Measurements from ENCODE around the gene AUP1.

AUP1 gene

DNA sequence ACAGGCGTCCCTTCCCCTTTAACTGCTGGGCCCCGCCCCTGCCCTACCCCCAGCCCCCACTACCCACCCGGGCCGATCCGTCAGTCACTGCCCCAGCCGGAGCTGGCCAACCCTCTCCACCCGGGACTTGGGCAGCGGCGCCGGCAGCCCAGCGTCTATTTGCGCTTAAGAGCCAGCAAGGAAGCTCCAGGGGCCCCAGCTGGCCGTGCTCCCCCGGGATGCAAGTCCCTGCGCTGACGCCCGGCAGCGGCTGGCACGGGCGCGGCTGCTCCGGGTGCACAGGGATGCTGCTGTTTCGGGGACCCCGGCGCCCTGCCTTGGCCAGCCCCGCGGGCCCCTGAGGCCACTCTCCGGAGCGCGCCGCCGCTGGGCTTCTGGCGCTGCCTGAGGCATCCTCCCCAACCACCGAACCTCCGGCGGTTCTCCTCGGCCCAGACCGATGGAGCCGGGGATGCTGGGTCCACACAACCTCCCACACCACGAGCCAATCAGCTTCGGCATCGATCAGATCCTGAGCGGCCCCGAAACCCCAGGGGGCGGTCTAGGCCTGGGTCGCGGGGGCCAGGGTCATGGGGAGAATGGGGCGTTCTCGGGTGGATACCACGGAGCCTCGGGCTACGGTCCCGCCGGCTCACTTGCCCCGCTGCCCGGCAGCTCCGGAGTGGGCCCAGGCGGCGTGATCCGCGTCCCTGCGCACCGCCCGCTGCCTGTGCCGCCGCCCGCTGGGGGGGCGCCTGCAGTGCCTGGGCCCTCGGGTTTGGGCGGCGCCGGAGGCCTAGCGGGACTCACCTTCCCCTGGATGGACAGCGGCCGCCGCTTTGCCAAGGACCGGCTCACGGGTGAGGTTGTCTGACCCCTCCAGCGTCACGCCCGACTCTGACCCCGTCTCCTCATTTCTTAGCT, 14.9 kb downstream of the AUP1 start, which contains the start of gene TLX2:
TSS of gene TLX2 (plus strand) at position 83 of the 903 bp plus-strand sequence. CDS start at position 440, 357 bp downstream.
- DNase-seq (ENCODE audit: low read depth in 2 of 2) = no peak

DNA sequence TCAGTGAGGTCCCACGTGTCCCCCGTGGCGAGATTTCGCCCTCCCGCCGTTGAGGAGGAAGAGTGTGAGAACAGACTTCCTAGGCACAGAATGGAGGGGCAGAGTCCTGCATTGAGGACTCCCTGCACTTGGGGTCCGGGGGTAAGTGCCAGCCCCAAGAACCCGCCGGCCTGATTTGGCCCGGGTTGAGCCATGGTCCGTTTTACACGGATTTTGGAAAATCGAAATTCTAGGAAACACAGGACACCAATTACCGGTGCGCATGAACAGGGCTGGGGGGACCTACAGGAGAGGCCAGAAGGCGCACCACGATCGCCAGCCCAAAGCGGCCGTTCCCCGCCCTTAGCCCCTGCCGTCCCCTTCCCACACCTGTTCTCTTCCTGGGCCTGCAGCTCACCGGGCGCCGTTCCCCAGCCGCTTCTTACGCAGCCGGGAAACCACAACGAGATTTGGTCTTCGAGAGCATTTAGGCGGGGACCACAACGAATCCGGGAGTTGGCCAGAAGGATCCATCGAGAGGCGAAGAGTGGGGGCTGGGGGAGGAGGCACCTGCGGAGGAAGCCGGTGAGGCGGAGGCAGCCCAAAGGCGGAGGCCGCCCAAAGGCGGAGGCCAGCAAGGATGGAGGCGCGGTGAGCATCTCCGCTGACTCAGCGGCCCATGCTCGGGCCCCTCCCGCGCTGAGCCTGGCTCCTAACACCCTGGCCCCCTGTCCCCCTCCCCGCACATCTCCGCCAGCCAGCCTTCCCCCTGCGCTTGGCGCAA, 15.7 kb downstream of the AUP1 start:
- DNase-seq (ENCODE audit: low read depth in 2 of 2) = no peak

DNA sequence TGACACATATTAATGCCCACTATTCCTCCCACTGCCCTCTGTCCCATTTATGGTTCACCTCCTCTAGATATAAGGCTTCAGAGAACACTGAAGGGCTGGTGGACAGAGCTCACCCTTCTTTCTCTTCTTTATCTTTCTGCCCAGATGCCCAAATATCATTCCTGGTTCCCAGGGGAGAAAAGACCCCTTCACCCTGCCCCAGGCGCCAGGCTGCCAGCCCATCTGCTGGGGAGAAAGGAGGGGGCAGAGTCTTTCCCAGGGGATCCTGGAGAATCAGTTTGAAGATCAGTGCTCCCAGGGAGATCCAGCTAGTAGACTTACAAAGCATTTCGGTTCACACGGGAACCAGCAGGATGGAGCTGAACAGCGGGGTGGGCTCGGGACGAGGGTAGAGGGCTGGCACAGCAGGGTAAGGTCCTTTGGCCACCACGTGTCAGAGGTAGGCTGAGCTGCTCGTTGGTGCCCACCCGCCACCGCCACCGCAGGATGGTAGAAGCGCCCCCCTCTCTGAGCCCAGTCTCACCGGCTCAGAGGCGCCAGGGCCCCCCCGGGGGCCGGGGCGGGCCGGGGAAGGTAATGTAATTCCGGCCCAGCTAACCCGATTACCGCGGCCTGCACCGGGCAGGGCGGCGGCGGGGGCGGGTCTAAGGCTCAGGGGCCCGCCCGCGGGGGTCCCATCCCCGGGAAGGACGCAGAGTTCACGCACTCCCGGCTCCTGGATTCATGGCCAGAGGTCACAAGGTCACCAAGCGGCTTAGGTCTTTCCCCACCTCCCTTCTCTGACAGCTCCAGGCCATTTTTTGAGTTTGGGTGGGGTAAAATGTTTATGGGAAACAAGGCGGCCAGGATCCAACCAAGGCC, 16.5 kb downstream of the AUP1 start:
- no peak for DNase-seq (ENCODE audit: low read depth in 2 of 2)

DNA sequence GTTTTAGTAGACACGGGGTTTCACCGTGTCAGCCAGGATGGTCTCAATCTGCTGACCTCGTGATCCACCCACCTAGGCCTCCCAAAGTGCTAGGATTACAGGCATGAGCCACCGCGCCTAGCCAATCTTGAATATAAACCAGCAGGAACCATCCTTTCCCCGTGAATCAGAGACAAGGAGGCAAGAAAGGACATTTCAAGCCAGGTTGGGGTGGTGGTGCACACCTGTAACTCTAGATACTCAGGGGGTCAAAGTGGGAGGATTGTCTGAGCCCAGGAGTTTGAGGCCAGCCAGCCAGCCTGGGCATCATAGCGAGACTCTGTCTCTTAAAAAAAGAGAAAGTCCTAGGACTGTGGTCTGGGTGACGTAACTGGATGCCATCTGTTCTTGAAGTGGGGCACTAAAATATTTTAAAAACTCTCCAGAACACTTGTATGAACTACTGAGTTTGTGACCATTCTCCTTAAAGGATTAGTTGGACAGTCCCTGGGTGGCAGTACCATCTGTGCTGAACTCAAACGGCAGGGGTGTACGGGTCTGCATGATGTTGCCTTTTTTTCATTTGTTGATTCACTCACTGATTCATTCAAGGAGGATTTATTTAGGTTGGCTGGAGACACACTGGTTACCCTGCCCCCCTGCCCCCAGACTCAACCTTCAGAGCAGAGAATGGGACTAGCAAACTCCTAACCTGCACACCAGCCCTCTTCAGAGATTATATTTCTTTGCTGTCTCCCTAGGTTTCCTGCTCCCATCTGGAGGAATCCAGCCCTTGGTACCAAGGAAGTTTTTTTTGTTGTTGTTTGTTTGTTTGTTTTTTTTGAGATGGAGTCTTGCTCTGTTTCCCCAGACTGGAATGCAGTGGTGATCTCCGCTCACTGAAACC, 18.2 kb downstream of the AUP1 start:
- DNase-seq (ENCODE audit: low read depth in 2 of 2) = no peak

DNA sequence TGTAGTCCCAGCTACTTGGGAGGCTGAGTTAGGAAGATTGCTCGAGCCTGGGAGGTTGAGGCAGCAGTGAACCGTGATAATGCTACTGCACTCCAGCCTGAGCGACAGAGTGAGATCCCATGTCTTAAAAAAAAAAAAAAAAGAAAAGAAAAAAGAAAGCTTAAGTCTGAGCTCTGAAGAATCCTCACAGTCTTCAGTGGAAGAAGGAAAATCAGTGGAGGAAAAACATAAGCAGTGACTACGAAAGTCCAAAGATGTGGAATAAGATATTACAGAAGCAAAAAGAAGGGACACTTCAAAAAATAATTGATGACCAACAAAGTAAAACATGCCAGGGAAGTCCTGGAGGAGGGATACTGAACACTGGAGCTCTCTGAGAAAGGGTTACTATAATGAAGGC, 19.2 kb downstream of the AUP1 start:
- no peak for DNase-seq (ENCODE audit: low read depth in 2 of 2)

DNA sequence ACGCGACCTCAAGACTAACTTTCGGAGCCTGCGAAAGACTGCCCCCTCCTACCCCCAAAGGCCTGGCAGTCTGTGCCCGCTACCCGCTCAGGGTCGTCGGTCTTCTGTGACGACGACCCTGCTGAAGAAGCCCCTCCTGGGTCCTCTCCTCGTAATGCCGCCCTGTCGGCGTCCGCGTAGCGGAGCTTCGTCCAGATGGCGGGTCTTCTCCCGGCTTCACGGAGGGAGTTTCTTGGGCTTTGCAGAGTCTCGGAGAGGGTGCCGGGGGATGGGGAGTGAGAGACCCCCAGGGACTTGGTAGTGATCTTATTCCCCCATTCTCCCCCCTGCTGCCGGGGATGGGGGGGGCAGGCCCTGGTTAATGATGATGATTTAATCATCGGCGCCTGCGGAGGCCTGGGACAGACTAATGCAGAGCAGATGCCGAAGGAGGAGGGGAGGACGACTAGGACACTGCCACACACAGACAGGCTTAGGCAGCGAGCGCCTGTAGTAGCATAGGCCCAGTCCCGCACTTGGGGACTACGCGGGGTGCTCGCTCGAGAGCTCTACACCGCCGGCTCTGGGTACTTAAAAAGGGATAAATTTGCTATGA, 21.5 kb downstream of the AUP1 start:
- no peak for DNase-seq (ENCODE audit: low read depth in 2 of 2)

DNA sequence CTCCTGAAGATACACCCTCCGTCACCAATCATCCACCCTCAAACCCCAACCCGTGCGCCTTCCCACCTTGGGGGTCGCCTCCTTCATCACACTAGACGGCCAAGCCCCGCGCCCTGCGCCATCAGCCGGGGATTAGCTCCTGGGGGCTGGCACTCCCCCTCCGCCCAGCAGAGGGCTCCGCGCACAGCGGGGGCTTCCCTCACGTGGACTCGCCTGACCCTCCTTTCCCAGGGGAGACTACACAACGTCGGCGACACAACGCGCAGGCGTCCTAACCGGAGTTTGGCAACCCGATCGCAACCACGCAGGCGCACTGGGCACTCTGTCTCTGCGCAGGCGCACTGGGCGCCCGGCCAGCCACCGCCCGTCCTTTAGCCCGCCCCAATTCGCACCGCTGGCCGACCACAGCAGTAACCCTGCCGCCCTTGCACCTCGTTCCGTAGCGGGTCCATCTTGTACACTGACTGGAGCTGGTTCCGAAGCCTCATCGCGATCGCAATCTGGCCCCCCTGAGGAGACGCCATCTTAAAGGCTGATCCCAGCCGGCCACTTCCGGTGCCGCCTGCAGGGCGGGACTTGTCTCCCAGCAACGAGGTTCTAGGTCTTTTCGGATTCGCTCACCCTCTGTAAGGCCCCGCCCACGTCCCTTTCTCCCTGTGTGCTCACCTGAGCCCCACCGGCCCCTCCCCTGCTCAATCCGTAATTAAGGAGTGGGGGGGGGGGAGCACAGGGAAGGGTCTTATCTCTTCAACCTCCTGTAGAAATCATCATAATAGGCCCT, 22.2 kb downstream of the AUP1 start, which contains the start of gene PCGF1:
TSS of gene PCGF1 (minus strand) at position 551 of the 781 bp plus-strand sequence. CDS start at position 524, 27 bp downstream.
- peak; percentile 96 to 99 for DNase-seq (ENCODE audit: low read depth in 2 of 2)

DNA sequence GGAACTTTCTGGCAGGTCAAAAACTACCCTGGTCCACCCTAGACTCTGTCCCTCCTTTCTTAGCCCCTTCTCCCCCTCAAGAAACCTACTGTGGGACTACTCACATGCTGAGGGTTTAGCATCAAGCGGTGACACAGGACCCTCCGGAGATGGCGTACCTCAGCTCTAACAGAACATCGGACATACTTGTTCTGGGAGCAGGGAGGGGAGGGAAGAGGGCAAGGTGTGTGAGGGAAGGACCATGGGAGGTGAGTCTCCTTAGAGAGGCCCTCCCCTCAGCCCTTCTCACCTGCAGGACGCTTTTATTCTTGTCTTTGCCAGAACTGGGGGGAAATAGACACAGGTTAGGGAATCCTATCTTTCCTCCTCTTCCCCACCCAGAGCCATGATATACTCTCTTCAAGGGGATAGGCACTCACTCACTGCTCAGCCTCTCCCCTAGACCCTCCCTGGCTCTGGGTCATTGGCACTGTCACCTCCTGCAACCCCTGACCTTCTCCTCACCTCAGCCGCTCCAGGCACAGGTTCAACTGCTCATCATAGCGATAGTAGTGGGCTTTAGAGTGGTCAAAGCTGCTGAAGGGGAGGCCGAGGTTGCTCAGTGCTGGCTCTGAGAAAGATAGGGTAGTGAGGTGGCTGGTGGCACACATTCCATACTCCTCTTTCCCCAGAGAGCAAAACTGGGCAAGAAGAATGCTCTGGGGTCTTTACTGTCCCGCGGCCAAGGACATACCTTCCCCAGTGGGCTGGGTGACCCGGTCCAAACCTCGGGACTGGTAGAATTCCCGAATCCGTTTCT, 23.9 kb downstream of the AUP1 start:
- no peak for DNase-seq (ENCODE audit: low read depth in 2 of 2)

DNA sequence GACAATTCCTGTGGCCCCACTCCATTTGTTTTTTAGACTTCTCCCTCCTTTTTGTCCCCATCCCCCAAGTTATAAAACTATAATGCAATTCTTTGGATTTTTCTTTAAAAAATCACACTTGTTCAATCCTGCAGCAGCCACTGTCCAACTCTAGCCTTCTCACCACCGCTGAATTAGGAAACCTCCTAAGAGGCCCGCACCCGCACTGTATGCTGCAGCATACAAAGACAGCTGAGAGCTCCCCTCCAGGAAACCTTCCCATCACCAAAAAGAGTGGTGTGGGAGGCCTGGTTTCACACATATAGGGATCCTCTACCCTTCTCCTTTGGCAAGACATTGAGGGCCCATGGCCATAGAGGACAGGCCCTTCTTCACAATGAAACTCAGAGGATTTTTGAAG, 24.9 kb downstream of the AUP1 start:
- DNase-seq (ENCODE audit: low read depth in 2 of 2) = no peak

DNA sequence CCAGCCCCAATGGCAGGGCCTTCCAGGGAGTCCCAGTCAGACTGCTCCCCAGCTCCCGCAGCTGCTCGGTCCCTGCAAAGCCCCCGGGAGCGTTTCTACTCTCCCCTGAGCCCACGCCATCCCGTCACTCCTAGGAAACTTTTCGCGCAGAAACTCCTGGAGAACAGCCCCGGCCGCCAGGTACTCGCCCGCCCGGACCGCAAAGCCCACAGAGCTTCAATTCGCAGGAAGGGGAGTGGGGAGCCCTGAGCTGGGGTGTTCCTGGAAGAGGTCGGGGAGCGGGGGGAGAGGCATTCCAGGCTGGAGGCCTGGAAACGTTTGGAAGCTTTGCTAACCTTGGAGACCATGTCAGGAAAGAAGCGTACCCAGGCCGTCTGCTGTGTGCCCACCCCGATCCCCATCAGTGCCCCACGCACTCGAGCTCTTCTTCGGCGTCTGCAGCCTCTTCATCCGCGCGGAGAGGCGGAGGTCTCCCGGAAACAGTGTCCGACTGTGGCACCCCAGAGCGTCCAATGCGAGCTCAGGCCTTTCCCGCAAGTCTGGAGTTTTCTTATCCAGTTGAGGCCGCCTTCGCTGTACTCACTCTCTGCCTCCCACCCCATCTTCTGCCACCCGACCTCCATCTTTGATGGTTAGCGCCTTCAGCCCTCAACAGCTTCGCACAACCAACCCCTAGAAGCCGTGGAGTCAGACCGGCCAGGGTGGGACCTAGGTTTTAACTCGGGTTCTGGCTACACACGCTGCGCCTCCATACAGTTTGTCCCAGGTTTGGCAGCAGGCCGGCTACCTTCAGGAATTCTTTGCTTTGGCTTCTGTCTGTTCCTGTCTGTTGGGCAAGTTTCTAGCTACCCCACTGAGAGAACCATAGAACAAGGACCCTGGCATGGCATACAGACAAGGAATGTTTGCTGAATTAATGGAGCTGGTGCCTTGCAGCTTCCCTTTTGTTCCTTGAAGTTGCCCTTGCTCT, 25.7 kb downstream of the AUP1 start:
- DNase-seq (ENCODE audit: low read depth in 2 of 2) = no peak

DNA sequence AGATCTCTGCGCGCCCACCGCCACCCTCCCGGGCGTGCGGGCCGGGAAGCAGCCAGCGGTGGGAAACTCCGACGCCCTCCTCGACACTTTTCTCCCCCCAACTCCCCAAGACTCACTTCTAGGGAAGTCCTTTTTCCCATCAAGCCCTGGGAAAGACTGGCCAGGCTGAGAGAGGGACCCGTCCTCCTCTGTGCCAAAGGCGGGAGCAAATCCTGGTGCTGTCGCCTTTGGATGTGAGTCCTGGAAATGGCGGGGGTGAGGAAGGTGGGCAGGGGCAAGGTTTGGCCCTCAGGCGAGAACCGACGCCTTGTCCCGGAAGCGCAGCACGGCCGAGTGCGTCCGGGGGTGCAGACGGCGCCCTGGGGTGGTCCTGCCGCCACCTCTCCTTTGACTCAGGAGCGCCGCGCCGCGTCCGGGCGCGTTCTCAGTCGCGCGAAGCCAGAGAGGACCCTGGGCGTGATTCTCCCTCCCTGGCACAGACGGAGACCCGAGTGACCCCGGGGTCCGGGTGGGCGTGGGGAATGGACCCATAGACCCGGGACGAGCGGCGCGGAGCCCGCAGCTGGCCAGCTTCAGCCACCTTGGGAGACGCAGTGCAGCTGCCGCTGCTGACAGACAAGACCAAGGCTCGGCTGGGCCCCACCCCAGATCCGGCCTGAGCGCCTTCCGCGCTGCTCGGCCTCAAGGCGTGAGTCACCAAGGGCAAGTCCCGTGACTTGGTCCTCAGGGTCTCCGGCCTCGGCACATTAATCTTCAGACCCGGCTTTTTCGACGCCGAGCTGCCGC, 26.6 kb downstream of the AUP1 start:
- peak in 1 of 2 experiments; percentile 40 for DNase-seq (ENCODE audit: low read depth in 2 of 2)

DNA sequence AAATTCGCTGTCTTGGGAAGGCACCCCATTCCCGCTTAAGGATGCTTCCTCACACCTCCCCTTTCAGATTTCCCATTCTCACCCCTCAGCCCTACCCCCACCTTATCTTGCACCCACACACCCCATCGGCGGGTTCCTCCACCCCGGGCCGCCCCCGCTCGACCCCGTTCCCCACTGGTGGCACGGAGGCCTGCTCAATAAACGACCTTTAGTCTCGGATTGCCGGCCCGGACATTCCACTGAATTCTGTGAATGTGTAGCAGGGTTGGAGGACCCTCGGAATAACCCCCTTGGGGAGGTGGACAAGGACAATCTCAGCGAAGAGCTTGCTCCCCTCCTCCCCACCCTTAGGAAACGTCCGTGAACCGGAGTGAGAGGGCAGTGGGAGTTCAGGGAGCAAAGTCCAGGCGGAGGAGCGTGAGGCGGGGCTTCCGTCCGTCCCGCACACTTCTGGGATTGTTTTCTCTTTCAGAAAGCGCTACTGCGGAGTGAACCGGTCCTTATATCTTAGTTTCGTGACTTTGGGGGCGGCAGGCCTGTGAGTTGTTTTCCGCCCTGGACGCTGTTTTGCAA, 27.3 kb downstream of the AUP1 start:
- no peak for DNase-seq (ENCODE audit: low read depth in 2 of 2)

DNA sequence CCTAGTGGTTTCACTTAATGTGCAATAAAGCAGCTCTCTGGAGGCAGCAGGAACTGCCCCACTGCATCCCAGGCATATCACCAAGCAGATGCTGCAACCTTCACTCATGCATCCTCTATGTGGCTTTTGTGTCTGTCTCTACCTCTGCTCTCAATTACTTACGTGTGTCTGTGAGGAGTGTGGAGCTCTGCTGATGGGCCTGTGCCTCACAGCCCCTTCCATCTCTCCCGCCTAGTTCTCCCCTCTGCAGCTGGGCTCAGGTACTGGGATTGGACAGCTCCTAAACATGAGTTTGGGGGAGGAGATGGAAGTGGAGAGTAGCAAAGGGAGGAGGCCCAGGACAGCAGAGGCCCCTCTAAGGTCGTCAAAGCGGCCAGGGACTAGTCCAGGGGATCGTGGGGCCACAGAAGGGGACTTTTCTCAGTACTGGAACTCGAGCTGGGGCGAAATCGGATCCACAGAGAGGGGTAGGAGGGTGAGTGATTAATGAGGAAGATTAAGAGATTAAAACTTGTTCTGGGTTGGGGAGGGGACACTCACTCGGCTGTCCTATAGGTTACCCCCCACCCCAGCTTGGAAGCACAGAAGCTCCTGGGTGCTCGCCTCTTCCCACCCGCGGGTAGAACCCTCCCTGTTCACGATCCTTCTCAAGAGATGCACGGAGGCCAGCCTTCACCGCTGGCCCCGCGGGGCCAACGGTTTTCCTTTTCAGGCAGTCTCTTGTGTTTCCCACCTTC, 28.0 kb downstream of the AUP1 start:
- DNase-seq (ENCODE audit: low read depth in 2 of 2) = no peak

DNA sequence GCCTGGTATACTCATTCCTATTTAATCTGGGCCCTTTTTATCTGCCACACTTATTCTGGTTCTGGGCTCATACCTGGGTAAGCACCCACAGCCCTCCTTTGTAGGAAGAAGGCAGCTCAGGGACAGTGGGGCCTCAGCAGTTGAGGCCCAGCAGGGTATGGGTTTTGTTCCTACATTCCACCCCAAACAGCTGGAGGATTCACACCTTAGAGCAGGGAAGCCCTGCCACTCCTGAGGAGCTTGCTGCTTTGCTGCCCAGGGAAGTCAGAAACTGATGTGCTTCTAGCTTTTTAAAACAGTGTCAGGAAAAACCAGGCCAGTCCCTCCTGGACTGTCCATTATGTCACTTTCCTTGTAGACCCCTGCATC, 28.9 kb downstream of the AUP1 start:
- DNase-seq (ENCODE audit: low read depth in 2 of 2) = no peak

DNA sequence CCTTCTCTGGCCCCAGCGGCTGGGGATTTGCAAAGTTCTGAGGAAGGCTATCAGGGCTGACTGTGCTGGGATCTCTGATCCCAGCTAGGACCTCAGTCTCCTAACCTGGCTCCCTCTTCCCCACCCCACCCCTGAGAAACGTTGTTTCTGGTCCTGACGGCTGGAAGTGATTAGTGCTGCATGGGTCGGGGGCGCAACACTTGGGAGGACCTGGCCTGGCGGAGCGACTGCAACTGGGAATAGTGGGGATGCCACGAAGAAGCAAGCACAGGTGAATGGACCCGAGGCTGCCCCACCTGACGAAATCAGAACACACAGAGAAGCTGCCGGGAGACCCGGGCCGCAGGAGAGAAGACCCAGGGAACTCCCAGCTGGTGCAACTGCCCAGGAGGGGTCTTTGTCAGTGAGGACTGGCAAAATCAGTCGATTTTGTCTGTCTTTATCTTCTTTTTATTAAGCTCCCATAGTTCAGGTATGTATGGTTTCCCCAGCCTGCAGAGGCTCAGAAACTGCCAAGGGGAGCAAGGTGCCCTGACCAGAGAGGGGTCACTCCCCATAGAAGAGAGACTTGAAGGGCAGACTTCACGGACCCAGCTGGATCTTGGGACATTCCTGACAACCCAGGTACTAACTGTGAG, 29.4 kb downstream of the AUP1 start:
- DNase-seq (ENCODE audit: low read depth in 2 of 2) = no peak

Measured in stimulated activated CD4-positive, alpha-beta T cell treated with anti-CD3 and anti-CD28 coated beads, Interleukin-12 subunit alpha, Interleukin-12 subunit beta, amount 100 ng/mL, for 24 hours (primary cell).